GM18505 (cell line): Measurements from ENCODE around the gene NOS3.

Experiments used
- ATAC-seq: cut with Tn5 transposase; IDR thresholded peaks from one replicate; pipeline ENCODE4 v1.9.1; 2021; ENCODE audit not compliant: unreplicated experiment
- POLR2A ChIP-seq: IDR thresholded peaks from 4 replicates; pipeline ENCODE4 v1.6.1; 2011; ENCODE audit warnings: borderline replicate concordance; ENCODE audit not compliant: insufficient read depth, insufficient read length; ENCODE audit errors: extremely low read depth

NOS3 gene

GRCh38 chr7:150955519-150956394 lies 35.1 kb upstream of the NOS3 start:
- no peak for ATAC-seq
- TF ChIP-seq POLR2A = no peak

- no peak for ATAC-seq
- no peak for TF ChIP-seq POLR2A
Observed at GRCh38 chr7:150956395-150957132, 34.3 kb upstream of the NOS3 start.

DNA sequence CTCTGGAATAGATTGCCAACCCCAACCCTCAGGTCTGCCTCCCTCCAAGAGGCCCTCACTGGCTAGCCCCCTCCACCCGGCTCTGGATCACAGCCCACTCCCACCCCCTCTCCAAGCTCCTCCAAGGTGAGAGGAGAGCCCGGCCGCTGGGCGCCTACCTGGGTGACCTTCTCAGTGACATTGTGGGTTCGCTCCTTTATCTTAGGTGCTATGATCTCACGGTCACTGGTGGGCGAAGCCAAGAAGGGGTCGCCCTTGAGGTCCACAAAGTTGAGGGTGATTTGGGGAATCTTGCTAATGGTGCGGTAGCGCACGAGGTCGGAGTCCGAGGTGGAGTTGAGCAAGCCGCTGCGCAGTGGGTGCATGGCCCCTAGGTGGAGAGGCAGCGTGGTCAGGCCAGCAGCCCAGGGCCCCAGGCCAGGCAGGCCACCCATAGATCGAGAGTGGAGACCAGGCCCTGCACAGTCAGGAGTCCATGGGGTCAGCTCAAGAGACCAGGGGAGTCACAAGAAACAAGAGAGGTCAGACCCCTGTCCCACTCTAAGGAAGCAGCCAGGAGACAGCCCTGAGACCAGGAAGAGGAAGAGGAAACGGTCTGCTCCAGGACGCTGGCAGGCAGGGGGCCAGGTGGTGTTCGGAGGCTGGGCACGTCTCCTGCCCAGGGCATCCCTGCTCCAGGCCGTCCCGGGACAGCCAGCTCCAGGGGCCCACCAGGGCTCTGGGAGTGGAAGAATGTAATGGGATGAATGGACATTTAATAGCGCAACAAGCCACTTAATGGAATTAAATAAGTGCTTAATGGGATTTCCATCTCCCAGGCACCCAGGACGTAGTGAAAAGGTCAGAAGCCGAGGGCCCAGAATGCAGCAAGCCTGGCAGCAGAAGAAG lies 33.4 kb upstream of the NOS3 start:
- ATAC-seq = no peak
- TF ChIP-seq POLR2A = no peak

DNA sequence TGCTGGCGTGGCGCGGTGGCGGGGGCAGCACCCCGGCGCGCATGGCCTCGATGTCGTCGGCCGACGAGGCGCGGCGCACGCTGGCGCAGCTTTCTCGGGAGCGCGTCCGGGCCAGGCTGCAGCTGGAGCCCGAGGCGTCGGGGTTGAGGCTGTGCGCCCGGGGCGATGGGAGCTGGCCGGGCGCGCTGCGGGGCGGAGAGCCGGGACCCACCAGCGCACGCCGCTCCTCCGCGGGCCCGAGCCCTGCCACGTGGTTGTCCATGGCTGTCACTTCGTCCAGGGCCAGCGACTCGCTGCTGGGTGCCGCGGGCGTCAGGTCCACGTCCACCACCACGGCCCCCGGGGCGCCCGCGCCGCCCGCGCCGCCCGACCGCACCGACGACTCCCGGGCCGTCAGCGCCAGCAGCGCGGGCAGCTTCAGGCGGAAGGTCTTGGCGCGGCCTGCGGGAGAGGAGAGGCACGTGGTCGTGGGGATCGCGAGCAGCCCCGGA lies 32.7 kb upstream of the NOS3 start:
- no peak for TF ChIP-seq POLR2A
- no peak for ATAC-seq

GRCh38 chr7:150958597-150958996 lies 32.2 kb upstream of the NOS3 start:
- no peak for ATAC-seq
- no peak for TF ChIP-seq POLR2A

- TF ChIP-seq POLR2A = no peak
- no peak for ATAC-seq
Observed at GRCh38 chr7:150959081-150959480, 31.7 kb upstream of the NOS3 start.

- ATAC-seq = no peak
- TF ChIP-seq POLR2A = no peak
Observed at GRCh38 chr7:150959739-150960734, 30.8 kb upstream of the NOS3 start.

DNA sequence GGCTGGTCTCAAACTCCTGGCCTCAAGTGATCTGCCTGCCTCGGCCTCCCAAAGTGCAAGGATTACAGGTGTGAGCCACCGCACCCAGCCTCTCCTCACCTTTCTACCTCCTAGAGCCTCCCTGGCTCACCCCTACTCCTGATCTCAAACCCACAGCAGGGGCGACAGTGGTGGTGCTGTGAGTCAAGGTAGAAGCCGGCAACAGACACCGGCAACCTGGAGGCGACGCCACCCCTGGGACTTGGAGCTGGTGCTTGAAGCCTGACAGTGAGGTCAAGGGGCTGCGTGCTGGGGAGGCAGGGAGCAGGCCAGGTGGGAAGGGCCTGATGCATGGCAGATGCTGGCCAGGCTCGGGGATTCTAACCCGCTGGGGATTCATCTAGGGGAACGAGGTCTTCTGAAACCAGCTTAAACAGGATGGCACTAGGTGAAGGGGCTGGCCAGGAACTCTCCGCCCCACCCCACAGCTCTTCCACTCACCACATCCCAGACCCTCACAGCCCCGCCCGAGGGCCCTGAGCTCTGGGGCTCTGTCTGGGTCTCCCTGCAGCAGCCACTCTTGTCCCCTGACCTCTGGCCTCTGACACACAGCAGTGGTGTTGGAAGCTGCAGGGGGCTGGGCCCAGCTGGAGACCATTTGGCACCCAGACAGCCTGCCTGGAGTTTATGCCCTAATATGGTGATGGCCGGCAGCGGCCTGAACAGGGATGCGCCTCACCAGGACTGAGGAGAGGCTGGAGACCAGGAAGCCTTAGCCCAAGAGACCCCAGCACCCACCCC lies 29.1 kb upstream of the NOS3 start:
- no peak for ATAC-seq
- TF ChIP-seq POLR2A = no peak

GRCh38 chr7:150962290-150962552 lies 28.6 kb upstream of the NOS3 start:
- TF ChIP-seq POLR2A = no peak
- ATAC-seq = no peak

DNA sequence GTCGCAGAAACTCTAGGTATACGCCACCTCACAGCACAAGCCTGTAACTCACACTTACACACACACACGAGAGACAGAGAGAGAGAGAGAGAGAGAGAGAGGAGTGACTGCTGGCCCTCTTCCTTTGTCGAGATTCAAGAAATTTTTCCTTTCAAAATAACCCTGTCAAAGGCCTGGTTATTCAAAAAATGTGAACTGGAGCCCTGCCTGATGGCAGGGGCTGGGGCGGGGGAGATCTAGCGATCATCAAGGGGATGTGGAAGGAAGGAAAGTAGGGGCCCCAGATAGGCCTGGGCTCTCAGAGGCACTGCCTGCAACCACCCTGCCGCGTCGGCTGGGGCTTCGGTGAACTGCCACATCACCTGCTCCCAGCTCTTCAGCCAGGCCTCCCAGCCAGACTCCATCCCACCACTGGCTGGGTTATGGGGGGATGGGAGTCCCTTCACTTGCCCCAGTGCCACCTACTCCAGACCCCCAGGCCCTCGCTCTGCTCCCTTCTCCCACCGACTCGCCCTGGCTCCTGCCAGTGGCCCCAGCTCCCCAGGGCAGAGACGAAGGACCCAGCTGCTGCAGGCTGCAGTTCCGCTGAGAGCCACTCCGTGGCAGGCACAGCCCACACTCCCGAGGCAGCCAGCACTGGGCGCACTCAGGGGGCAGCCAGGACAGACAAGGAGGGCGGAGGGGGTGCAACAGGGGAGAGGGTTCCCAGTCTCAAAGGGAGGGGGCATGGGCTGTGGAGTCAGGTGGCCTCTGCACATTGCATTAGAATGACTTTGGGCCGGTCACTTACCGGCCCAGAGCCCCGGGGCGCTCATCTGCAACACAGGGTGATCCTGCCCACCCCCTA lies 28.0 kb upstream of the NOS3 start:
- ATAC-seq = peak; percentile 75

DNA sequence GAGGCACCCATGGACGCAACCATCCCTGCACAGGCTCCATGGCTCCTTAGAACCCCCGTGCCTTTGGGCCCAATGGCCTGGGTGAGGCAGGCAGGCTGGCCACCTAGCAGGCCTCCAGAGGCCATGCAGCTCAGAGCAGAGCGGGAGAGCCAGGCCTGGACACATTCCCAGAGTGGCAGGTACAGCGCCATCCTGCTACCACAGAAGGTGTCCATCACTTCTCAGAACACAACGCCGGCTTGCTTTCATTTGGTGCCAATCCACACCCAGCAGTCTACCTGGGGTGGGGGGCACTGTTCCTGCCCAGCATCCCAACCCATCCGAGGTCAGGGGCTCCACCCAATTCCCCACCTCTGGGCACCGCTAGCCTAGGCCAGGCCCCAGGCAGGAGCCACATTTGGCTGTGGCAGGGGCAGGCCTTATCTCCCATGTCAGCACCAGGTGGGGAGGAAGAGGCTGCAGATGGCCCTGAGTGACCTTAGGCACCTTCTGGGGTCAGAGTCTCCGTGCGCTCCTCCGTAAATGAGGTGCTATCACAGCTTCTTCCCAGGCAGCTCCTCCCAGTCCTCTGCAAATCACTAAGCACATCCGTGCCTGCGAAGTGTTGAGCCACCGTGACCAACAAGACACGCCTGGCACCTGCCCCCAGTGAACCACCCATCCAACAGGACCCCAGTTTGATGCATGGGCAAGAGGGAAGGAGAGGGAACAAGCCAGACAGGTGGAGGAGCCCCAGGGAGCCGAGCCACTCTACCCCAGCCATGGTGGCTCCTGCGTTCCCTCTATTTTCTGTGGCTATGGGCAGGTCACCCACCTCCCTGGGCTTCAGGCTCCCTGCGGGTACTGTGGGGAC lies 26.9 kb upstream of the NOS3 start:
- ATAC-seq = no peak
- no peak for TF ChIP-seq POLR2A

More for the DNA sequence above, 28.0 kb upstream of the NOS3 start:
- no peak for TF ChIP-seq POLR2A
